Activated naive CD8-positive, alpha-beta T cell treated with anti-CD3 and anti-CD28 coated beads, Interleukin-2, amount 50 U/mL, for 24 hours (primary cell): Measurements from ENCODE around the gene CPEB1.

Experiments
- ATAC-seq: fragments of 150-1000 bp; cut with Tn5 transposase; one replicate; pipeline ENCODE4 v1.10.0; 2021
- DNase-seq: peaks from one replicate; pipeline ENCODE4 v3.0.0; 2021
- H3K27ac Mint-ChIP-seq: one replicate; pipeline ENCODE4 v1.8.0; 2021; ENCODE audit warnings: mild to moderate bottlenecking, mixed read lengths
- H3K27me3 Mint-ChIP-seq: one replicate; pipeline ENCODE4 v1.8.0; 2021; ENCODE audit warnings: mixed read lengths
- H3K36me3 Mint-ChIP-seq: one replicate; pipeline ENCODE4 v1.8.0; 2021; ENCODE audit warnings: low read depth, mixed read lengths
- H3K4me1 Mint-ChIP-seq: one replicate; pipeline ENCODE4 v1.8.0; 2021; ENCODE audit warnings: mixed read lengths
- H3K4me3 Mint-ChIP-seq: one replicate; pipeline ENCODE4 v1.8.0; 2021; ENCODE audit warnings: mild to moderate bottlenecking, moderate library complexity, mixed read lengths
- H3K9me3 Mint-ChIP-seq: one replicate; pipeline ENCODE4 v1.8.0; 2021; ENCODE audit warnings: mixed read lengths

The CPEB1 gene

GRCh38 chr15:82585072-82585471, 62.1 kb downstream of the CPEB1 start:
- DNase-seq (no peak), ATAC-seq (no peak)
- peaks cover 7% of the 10 kb centered on the region for H3K27me3 Mint-ChIP-seq
- no peak overlapping the region for H3K4me3 Mint-ChIP-seq
- no peaks in the 10 kb centered on the region for H3K36me3 Mint-ChIP-seq
- no peaks in the 10 kb centered on the region for H3K4me1 Mint-ChIP-seq
- no peaks in the 10 kb centered on the region for H3K9me3 Mint-ChIP-seq
- H3K27ac Mint-ChIP-seq: no peak overlapping the region

- Mint-ChIP-seq H3K9me3 (no peaks in the 10 kb centered on the region), H3K27me3 (peaks cover 9% of the 10 kb centered on the region), H3K4me3 (no peak overlapping the region), H3K4me1 (no peaks in the 10 kb centered on the region), H3K27ac (no peak overlapping the region), H3K36me3 (no peaks in the 10 kb centered on the region)
- ATAC-seq: no peak
- no peak for DNase-seq
These were observed 66.5 kb downstream of the CPEB1 start for GRCh38 chr15:82580713-82581112.

GRCh38 chr15:82575335-82575734, 71.8 kb downstream of the CPEB1 start:
- Mint-ChIP-seq H3K4me1 (peaks cover 3% of the 10 kb centered on the region), H3K27me3 (peaks cover 17% of the 10 kb centered on the region), H3K27ac (no peak overlapping the region), H3K36me3 (no peaks in the 10 kb centered on the region), H3K4me3 (no peak overlapping the region), H3K9me3 (no peaks in the 10 kb centered on the region)
- ATAC-seq: no peak
- DNase-seq: no peak

- no peaks in the 10 kb centered on the region for H3K9me3 Mint-ChIP-seq
- H3K4me1 Mint-ChIP-seq: peaks cover 3% of the 10 kb centered on the region
- ATAC-seq (no peak), DNase-seq (no peak)
- H3K27ac Mint-ChIP-seq: no peak overlapping the region
- H3K36me3 Mint-ChIP-seq: no peaks in the 10 kb centered on the region
- H3K4me3 Mint-ChIP-seq: no peak overlapping the region
- peaks cover 17% of the 10 kb centered on the region for H3K27me3 Mint-ChIP-seq
These were observed 74.2 kb downstream of the CPEB1 start for GRCh38 chr15:82572986-82573385.

GRCh38 chr15:82572311-82572710, 74.9 kb downstream of the CPEB1 start:
- H3K9me3 Mint-ChIP-seq: no peaks in the 10 kb centered on the region
- no peaks in the 10 kb centered on the region for H3K36me3 Mint-ChIP-seq
- H3K4me3 Mint-ChIP-seq: no peak overlapping the region
- H3K27ac Mint-ChIP-seq: no peak overlapping the region
- H3K27me3 Mint-ChIP-seq: peaks cover 17% of the 10 kb centered on the region
- peaks cover 3% of the 10 kb centered on the region for H3K4me1 Mint-ChIP-seq
- DNase-seq: no peak
- no peak for ATAC-seq

GRCh38 chr15:82571722-82572222, 75.4 kb downstream of the CPEB1 start:
- ATAC-seq: no peak
- H3K9me3 Mint-ChIP-seq: no peaks in the 10 kb centered on the region
- DNase-seq: no peak
- H3K4me1 Mint-ChIP-seq: peaks cover 3% of the 10 kb centered on the region
- H3K27me3 Mint-ChIP-seq: peaks cover 17% of the 10 kb centered on the region
- H3K4me3 Mint-ChIP-seq: no peak overlapping the region
- no peaks in the 10 kb centered on the region for H3K36me3 Mint-ChIP-seq
- H3K27ac Mint-ChIP-seq: no peak overlapping the region

GRCh38 chr15:82570721-82571508, 76.2 kb downstream of the CPEB1 start:
- Mint-ChIP-seq H3K9me3 (no peaks in the 10 kb centered on the region), H3K4me1 (peaks cover 3% of the 10 kb centered on the region), H3K27me3 (peaks cover 15% of the 10 kb centered on the region), H3K27ac (no peak overlapping the region), H3K36me3 (no peaks in the 10 kb centered on the region), H3K4me3 (no peak overlapping the region)
- DNase-seq (no peak), ATAC-seq (no peak)

GRCh38 chr15:82569834-82570233, 77.3 kb downstream of the CPEB1 start:
- ATAC-seq (no peak), DNase-seq (no peak)
- Mint-ChIP-seq H3K36me3 (no peaks in the 10 kb centered on the region), H3K4me1 (peaks cover 3% of the 10 kb centered on the region), H3K27ac (no peak overlapping the region), H3K9me3 (no peaks in the 10 kb centered on the region), H3K4me3 (no peak overlapping the region), H3K27me3 (peaks cover 15% of the 10 kb centered on the region)

GRCh38 chr15:82568986-82569385, 78.2 kb downstream of the CPEB1 start:
- Mint-ChIP-seq H3K4me1 (peaks cover 3% of the 10 kb centered on the region), H3K9me3 (no peaks in the 10 kb centered on the region), H3K27me3 (peaks cover 16% of the 10 kb centered on the region), H3K36me3 (no peaks in the 10 kb centered on the region), H3K4me3 (no peak overlapping the region), H3K27ac (no peak overlapping the region)
- DNase-seq (no peak), ATAC-seq (no peak)

- ATAC-seq (no peak), DNase-seq (no peak)
- H3K4me3 Mint-ChIP-seq: no peak overlapping the region
- no peak overlapping the region for H3K27ac Mint-ChIP-seq
- H3K9me3 Mint-ChIP-seq: no peaks in the 10 kb centered on the region
- no peaks in the 10 kb centered on the region for H3K36me3 Mint-ChIP-seq
- peaks cover 3% of the 10 kb centered on the region for H3K4me1 Mint-ChIP-seq
- H3K27me3 Mint-ChIP-seq: peaks cover 15% of the 10 kb centered on the region
These were observed 79.5 kb downstream of the CPEB1 start for GRCh38 chr15:82567661-82568060.

- peaks cover 6% of the 10 kb centered on the region for H3K27me3 Mint-ChIP-seq
- peaks cover 3% of the 10 kb centered on the region for H3K4me1 Mint-ChIP-seq
- DNase-seq (no peak), ATAC-seq (no peak)
- H3K36me3 Mint-ChIP-seq: no peaks in the 10 kb centered on the region
- H3K9me3 Mint-ChIP-seq: no peaks in the 10 kb centered on the region
- H3K27ac Mint-ChIP-seq: no peak overlapping the region
- H3K4me3 Mint-ChIP-seq: no peak overlapping the region
These were observed 80.5 kb downstream of the CPEB1 start for GRCh38 chr15:82566690-82567089.

- Mint-ChIP-seq H3K4me1 (no peaks in the 10 kb centered on the region), H3K27ac (no peak overlapping the region), H3K27me3 (peaks cover 2% of the 10 kb centered on the region), H3K36me3 (no peaks in the 10 kb centered on the region), H3K4me3 (no peak overlapping the region), H3K9me3 (no peaks in the 10 kb centered on the region)
- DNase-seq (no peak), ATAC-seq (no peak)
These were observed 88.7 kb downstream of the CPEB1 start for GRCh38 chr15:82558502-82558901.

GRCh38 chr15:82556315-82557035, 90.7 kb downstream of the CPEB1 start:
- Mint-ChIP-seq H3K4me1 (no peaks in the 10 kb centered on the region), H3K27me3 (peaks cover 2% of the 10 kb centered on the region), H3K9me3 (no peaks in the 10 kb centered on the region), H3K27ac (no peak overlapping the region), H3K4me3 (no peak overlapping the region), H3K36me3 (no peaks in the 10 kb centered on the region)
- no peak for ATAC-seq
- DNase-seq: no peak

- ATAC-seq: no peak
- Mint-ChIP-seq H3K36me3 (no peaks in the 10 kb centered on the region), H3K9me3 (no peaks in the 10 kb centered on the region), H3K27ac (no peak overlapping the region), H3K4me1 (no peaks in the 10 kb centered on the region), H3K27me3 (peaks cover under 1% of the 10 kb centered on the region), H3K4me3 (no peak overlapping the region)
- DNase-seq: no peak
These were observed 92.3 kb downstream of the CPEB1 start for GRCh38 chr15:82554849-82555248.

GRCh38 chr15:82554351-82554750, 92.8 kb downstream of the CPEB1 start:
- no peak for DNase-seq

More at GRCh38 chr15:82554351-82554750, 92.8 kb downstream of the CPEB1 start:
- H3K4me3 Mint-ChIP-seq: no peak overlapping the region
- H3K36me3 Mint-ChIP-seq: no peaks in the 10 kb centered on the region
- H3K27me3 Mint-ChIP-seq: no peaks in the 10 kb centered on the region
- ATAC-seq: no peak
- H3K4me1 Mint-ChIP-seq: no peaks in the 10 kb centered on the region
- H3K27ac Mint-ChIP-seq: no peak overlapping the region
- H3K9me3 Mint-ChIP-seq: no peaks in the 10 kb centered on the region
